GM12865 (cell line): ENCODE measurements around the gene TPX2.
A peak's percentile ranks its signal among the peaks of the same experiment; 100 is the strongest.

Experiments used
- DNase-seq: peaks from one replicate; pipeline ENCODE4 v3.0.0; 2010; ENCODE audit warnings: low read depth
- H3K4me3 ChIP-seq: 2 replicates; pipeline ENCODE4 v1.5.1; 2011; ENCODE audit warnings: mild to moderate bottlenecking, low read depth, low read length, control low read depth
- CTCF ChIP-seq: IDR thresholded peaks from 2 replicates; pipeline ENCODE4 v1.5.1; 2011; ENCODE audit warnings: low read length, control low read depth, low read depth, inconsistent platforms; ENCODE audit not compliant: insufficient read depth; ENCODE audit errors: missing control alignments

The TPX2 gene

GRCh38 chr20:31704225-31705119 is 34.6 kb upstream of the TPX2 start:
- no peak overlapping the region for H3K4me3 ChIP-seq
- no peak for TF ChIP-seq CTCF
- no peak for DNase-seq

GRCh38 chr20:31705191-31705590 is 33.9 kb upstream of the TPX2 start:
- no peak overlapping the region for H3K4me3 ChIP-seq
- TF ChIP-seq CTCF: no peak
- no peak for DNase-seq

GRCh38 chr20:31705598-31706597 is 33.2 kb upstream of the TPX2 start:
- TF ChIP-seq CTCF: no peak
- no peak overlapping the region for H3K4me3 ChIP-seq
- peak; percentile 85 for DNase-seq

GRCh38 chr20:31706607-31707257 is 32.4 kb upstream of the TPX2 start:
- H3K4me3 ChIP-seq: no peak overlapping the region
- DNase-seq: no peak
- TF ChIP-seq CTCF: no peak

GRCh38 chr20:31707258-31707615 is 31.9 kb upstream of the TPX2 start:
- no peak for DNase-seq
- TF ChIP-seq CTCF: no peak
- H3K4me3 ChIP-seq: no peak overlapping the region

- H3K4me3 ChIP-seq: no peak overlapping the region
- TF ChIP-seq CTCF: no peak
- peak; percentile 44 for DNase-seq
Measured at GRCh38 chr20:31707994-31708735, 30.9 kb upstream of the TPX2 start.
